ENCODE measurements around the gene PTBP1.

DNA sequence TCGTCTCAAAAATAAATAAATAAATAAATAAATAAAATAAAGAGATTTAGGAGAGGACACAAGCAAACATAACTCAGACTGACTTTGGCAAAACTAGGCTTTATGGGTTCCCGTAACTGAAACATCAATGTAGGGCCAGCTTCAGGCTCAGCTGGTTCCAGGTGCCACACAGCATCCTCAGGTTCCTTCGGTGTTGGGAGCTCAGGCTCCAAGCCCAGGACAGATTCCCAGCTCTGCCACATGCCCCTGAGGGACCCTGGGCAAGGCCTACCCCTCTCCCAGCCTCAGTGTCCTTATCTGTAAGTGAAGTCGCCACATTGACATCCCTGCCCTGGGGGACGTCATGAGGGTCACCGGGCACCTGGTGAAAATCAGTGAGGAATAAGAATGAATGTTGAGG, 27.6 kb upstream of the PTBP1 start:
- TF ChIP-seq EZH2 (IDR thresholded peaks at IDR 0.05; ENCODE audit: borderline replicate concordance, low read length) = no peak
- TF ChIP-seq, protein P1, sequence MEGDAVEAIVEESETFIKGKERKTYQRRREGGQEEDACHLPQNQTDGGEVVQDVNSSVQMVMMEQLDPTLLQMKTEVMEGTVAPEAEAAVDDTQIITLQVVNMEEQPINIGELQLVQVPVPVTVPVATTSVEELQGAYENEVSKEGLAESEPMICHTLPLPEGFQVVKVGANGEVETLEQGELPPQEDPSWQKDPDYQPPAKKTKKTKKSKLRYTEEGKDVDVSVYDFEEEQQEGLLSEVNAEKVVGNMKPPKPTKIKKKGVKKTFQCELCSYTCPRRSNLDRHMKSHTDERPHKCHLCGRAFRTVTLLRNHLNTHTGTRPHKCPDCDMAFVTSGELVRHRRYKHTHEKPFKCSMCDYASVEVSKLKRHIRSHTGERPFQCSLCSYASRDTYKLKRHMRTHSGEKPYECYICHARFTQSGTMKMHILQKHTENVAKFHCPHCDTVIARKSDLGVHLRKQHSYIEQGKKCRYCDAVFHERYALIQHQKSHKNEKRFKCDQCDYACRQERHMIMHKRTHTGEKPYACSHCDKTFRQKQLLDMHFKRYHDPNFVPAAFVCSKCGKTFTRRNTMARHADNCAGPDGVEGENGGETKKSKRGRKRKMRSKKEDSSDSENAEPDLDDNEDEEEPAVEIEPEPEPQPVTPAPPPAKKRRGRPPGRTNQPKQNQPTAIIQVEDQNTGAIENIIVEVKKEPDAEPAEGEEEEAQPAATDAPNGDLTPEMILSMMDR (IDR thresholded peaks at IDR 0.05; ENCODE audit: low read length) = no peak
